ENCODE results near the gene PTPRG. TPM values are rescaled to one million over a fixed set of nuclear protein-coding genes. Genes with fewer than 3 reads are reported as not detected.

PTPRG gene
- total RNA-seq, 1 experiment from 2014 or later, result 32.1 TPM

GRCh38 chr3:61846488-61846887, 285.1 kb downstream of the PTPRG start:
- Histone ChIP-seq H3K9me3 (ENCODE audit: control insufficient read depth in 1 of 2, insufficient read depth in 1 of 2, low read depth in 1 of 2, low read length in 2 of 2) (no peaks in the 10 kb centered on the region), H3K27ac (ENCODE audit: low read depth, low read length) (no peak overlapping the region), H3K4me1 (ENCODE audit: control insufficient read depth in 1 of 2, insufficient read depth in 2 of 2, low read length in 2 of 2) (no peaks in the 10 kb centered on the region), H3K36me3 (ENCODE audit: control insufficient read depth in 1 of 2, insufficient read depth in 2 of 2, low read length in 2 of 2) (no peaks in the 10 kb centered on the region), H3K4me3 (replicated peaks in 1 of 2; ENCODE audit: low read depth in 1 of 2, low read length in 2 of 2) (no peak overlapping the region), H4K20me1 (ENCODE audit: insufficient read depth) (no peaks in the 10 kb centered on the region), H3K9ac (ENCODE audit: low read length) (no peak overlapping the region), H3K4me2 (ENCODE audit: low read length) (no peak overlapping the region), H3K9me2 (ENCODE audit: insufficient read depth) (no peaks in the 10 kb centered on the region), H3K27me3 (ENCODE audit: insufficient read depth, low read length) (no peaks in the 10 kb centered on the region), H2AFZ (ENCODE audit: low read depth, low read length, poor library complexity, severe bottlenecking) (no peak overlapping the region), H3K79me2 (ENCODE audit: insufficient read depth, low read length) (no peaks in the 10 kb centered on the region)
- TF ChIP-seq TCF7L2 (IDR thresholded peaks at IDR 0.05; ENCODE audit: borderline replicate concordance, extremely low read depth, insufficient read depth, insufficient read length), result no peak
- TF ChIP-seq ZBTB33 (IDR thresholded peaks at IDR 0.05; ENCODE audit: extremely low read depth, insufficient replicate concordance, low read length), result no peak
- no peak for TF ChIP-seq CEBPB (IDR thresholded peaks at IDR 0.05; ENCODE audit: low read depth)
- no peak for TF ChIP-seq CTCF (IDR thresholded peaks at IDR 0.05 in 2 of 3, conservative IDR thresholded peaks at IDR 0.05 in 1 of 3; ENCODE audit: borderline replicate concordance in 1 of 3, insufficient read depth in 1 of 3, low read depth in 2 of 3, low read length in 2 of 3)
- TF ChIP-seq ZFX (IDR thresholded peaks at IDR 0.05), result no peak
- no peak for TF ChIP-seq ZNF274 (IDR thresholded peaks at IDR 0.05; ENCODE audit: low read depth, low read length)
- no peak for TF ChIP-seq RAD21 (IDR thresholded peaks at IDR 0.05; ENCODE audit: low read depth)
- TF ChIP-seq SP1 (IDR thresholded peaks at IDR 0.05; ENCODE audit: low read depth), result no peak
- TF ChIP-seq YY1 (IDR thresholded peaks at IDR 0.05; ENCODE audit: extremely low read depth, insufficient replicate concordance, low read depth, low read length), result no peak
- no peak for TF ChIP-seq EZH2 (IDR thresholded peaks at IDR 0.05)
- no peak for TF ChIP-seq SRF (IDR thresholded peaks at IDR 0.05; ENCODE audit: low read depth)
- no peak for TF ChIP-seq POLR2AphosphoS5 (IDR thresholded peaks at IDR 0.05; ENCODE audit: low read depth, low read length)
- TF ChIP-seq EGR1 (IDR thresholded peaks at IDR 0.05; ENCODE audit: low read depth), result no peak
- TF ChIP-seq SIN3A (IDR thresholded peaks at IDR 0.05; ENCODE audit: low read depth), result no peak
- no peak for TF ChIP-seq POLR2A (IDR thresholded peaks at IDR 0.05; ENCODE audit: borderline replicate concordance, extremely low read depth, insufficient read depth, insufficient read length)
- TF ChIP-seq MAX (IDR thresholded peaks at IDR 0.05), result no peak
- no peak for TF ChIP-seq FOSL1 (IDR thresholded peaks at IDR 0.05; ENCODE audit: low read depth)
- TF ChIP-seq, protein P1, sequence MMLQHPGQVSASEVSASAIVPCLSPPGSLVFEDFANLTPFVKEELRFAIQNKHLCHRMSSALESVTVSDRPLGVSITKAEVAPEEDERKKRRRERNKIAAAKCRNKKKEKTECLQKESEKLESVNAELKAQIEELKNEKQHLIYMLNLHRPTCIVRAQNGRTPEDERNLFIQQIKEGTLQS (IDR thresholded peaks at IDR 0.05), result no peak
- intact Hi-C loops (cut with micrococcal nuclease), result no loop called here
- ChIA-PET RAD21 (ENCODE audit: low non-redundant PET in 1 of 2, low total read pairs in 2 of 2, uncharacterized antibody in 2 of 2, unreplicated experiment in 2 of 2) (no interaction called here), POLR2A (no interaction called here), CTCF (no interaction called here)
- DNase-seq (ENCODE audit: low read depth, low spot score), result no peak
- ATAC-seq, result no peak
- BruUV-seq (replicated peaks), result no TSS peak
